ENCODE measurements around the gene KCP. TPM values are rescaled to one million over a fixed set of nuclear protein-coding genes. Genes with fewer than 3 reads are reported as not detected.

Gene KCP
- total RNA-seq, 1 experiment from 2014 or later: 5.3 TPM

GRCh38 chr7:128827971-128828711, 82.4 kb downstream of the KCP start:
- Histone ChIP-seq H3K4me1 (ENCODE audit: insufficient read depth, low read length) (peaks cover 3% of the 10 kb centered on the region; the same call in 1 of the 2 replicates), H3K4me2 (ENCODE audit: insufficient read depth, insufficient read length, low read length) (no peak overlapping the region), H3K23ac (ENCODE audit: insufficient read length, low read depth, low read length) (no peak overlapping the region), H2BK12ac (ENCODE audit: insufficient read length, low read depth, low read length) (no peak overlapping the region), H2AFZ (ENCODE audit: low read length) (no peak overlapping the region), H2BK15ac (ENCODE audit: low read depth, low read length) (no peak overlapping the region), H3K9ac (ENCODE audit: extremely low read depth, insufficient read length, low read length) (no peak overlapping the region), H3K79me1 (ENCODE audit: insufficient read depth, low read depth, low read length, poor library complexity, severe bottlenecking) (no peaks in the 10 kb centered on the region), H4K91ac (ENCODE audit: insufficient read length, low read depth, low read length) (no peak overlapping the region), H3K56ac (ENCODE audit: insufficient read length, low read depth, low read length) (no peak overlapping the region), H4K8ac (replicated peaks; ENCODE audit: insufficient read length, low read depth, low read length) (no peak overlapping the region), H2BK120ac (ENCODE audit: low read depth, low read length, poor library complexity, severe bottlenecking) (no peak overlapping the region), H3K27me3 (ENCODE audit: insufficient read depth, low read length) (peaks cover 11% of the 10 kb centered on the region; the same call in 1 of the 2 replicates), H2BK5ac (ENCODE audit: insufficient read length, low read length) (no peak overlapping the region), H4K5ac (ENCODE audit: insufficient read length, low read depth, low read length) (no peak overlapping the region), H3K79me2 (ENCODE audit: insufficient read depth, low read length) (no peaks in the 10 kb centered on the region), H3T11ph (ENCODE audit: low read length) (no peak overlapping the region), H3K9me3 (ENCODE audit: control insufficient read depth, low read depth, low read length) (no peaks in the 10 kb centered on the region), H3K14ac (ENCODE audit: insufficient read depth, low read length) (no peak overlapping the region), H3K4ac (ENCODE audit: low read depth, low read length) (no peak overlapping the region), H3K23me2 (ENCODE audit: insufficient read length, low read depth, low read length, poor library complexity, severe bottlenecking) (peaks cover 22% of the 10 kb centered on the region), H2BK20ac (ENCODE audit: low read depth, low read length, poor library complexity, severe bottlenecking) (no peak overlapping the region), H2AK5ac (ENCODE audit: insufficient read length, low read length) (no peak overlapping the region), H4K20me1 (ENCODE audit: control insufficient read depth, insufficient read depth, insufficient read length) (no peaks in the 10 kb centered on the region), H3K27ac (ENCODE audit: insufficient read length, low read depth, low read length) (no peak overlapping the region), H3K18ac (ENCODE audit: insufficient read length, low read depth, low read length) (no peak overlapping the region)
- Mint-ChIP-seq H3K27me3 (ENCODE audit: low read depth) (peaks cover 45% of the 10 kb centered on the region), H3K9me3 (no peaks in the 10 kb centered on the region), H3K4me3 (peak overlapping the region in 1 of 2 experiments; percentile 56; a peak in 2 of 5 replicates), H3K27ac (peak overlapping the region in 1 of 3 experiments; percentile 44; a peak in 1 of 7 replicates), H3K4me1 (peaks cover 24 to 39% of the 10 kb centered on the region in 2 experiments), H3K36me3 (ENCODE audit: insufficient read depth in 1 of 3, low read depth in 3 of 3) (no peaks in the 10 kb centered on the region)
- WGBS (ENCODE audit: extremely low coverage, insufficient read length, low lambda C conversion rate): no CpG with 5 or more reads among the region's 10 CpGs
- TF ChIP-seq CTCF (conservative IDR thresholded peaks at IDR 0.05): no peak
- DNase-seq: no peak
